Fibroblast of lung (primary cell): ENCODE results near the gene PPP1R1B.

Source experiments
- EZH2 ChIP-seq: IDR thresholded peaks from 2 replicates; pipeline ENCODE4 v1.5.1; 2012; ENCODE audit warnings: low read length, control low read depth, mild to moderate bottlenecking; ENCODE audit errors: missing control alignments
- TF ChIP-seq, protein P1 (sequence below), 2 donors: IDR thresholded peaks in 1 of 2; conservative IDR thresholded peaks in 1 of 2; 1 replicate in 1 of 2; 2 replicates in 1 of 2; pipeline ENCODE4 v1.5.1; 2011 to 2012; ENCODE audit warnings: low read length in 2 of 2, control low read depth in 1 of 2, inconsistent platforms in 1 of 2, low read depth in 1 of 2, mild to moderate bottlenecking in 1 of 2

DNA sequence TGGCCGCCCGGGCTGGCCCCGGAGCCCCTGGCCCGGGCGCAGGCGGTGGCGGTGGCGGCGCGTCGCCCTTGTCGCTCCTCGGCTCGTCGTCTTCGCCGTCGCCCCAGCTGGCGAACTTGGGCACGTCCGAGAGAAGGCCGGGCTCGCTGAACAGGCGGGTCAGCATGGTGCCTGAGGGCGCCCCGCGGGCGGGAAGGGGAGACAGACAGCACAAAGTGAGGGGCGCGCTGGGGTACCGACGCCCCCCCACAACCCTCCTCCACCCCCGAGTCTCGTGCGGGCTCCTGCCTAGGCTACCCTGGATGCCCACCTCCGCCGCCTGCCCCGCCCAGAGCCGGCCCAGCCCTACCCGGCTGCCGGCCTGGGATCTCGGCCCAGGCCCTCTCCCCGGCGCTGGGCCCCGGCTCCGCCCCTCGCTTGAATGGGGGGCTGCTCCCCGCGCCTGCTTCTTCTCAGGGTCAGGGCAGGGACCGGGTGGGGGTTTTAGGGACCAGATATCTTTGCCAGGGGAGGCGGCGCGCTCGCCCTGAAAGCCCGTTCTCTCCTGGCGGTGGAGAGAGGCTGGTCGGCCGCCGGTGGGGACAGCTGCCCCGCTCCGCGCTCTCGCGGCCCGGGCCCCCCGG is 20.2 kb upstream of the PPP1R1B start:
- TF ChIP-seq, protein P1, sequence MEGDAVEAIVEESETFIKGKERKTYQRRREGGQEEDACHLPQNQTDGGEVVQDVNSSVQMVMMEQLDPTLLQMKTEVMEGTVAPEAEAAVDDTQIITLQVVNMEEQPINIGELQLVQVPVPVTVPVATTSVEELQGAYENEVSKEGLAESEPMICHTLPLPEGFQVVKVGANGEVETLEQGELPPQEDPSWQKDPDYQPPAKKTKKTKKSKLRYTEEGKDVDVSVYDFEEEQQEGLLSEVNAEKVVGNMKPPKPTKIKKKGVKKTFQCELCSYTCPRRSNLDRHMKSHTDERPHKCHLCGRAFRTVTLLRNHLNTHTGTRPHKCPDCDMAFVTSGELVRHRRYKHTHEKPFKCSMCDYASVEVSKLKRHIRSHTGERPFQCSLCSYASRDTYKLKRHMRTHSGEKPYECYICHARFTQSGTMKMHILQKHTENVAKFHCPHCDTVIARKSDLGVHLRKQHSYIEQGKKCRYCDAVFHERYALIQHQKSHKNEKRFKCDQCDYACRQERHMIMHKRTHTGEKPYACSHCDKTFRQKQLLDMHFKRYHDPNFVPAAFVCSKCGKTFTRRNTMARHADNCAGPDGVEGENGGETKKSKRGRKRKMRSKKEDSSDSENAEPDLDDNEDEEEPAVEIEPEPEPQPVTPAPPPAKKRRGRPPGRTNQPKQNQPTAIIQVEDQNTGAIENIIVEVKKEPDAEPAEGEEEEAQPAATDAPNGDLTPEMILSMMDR (conservative IDR thresholded peaks at IDR 0.05 in 1 of 2, IDR thresholded peaks at IDR 0.05 in 1 of 2; ENCODE audit: low read depth in 1 of 2, low read length in 2 of 2) = no peak
- TF ChIP-seq EZH2 = peak; percentile 27
